ENCODE data around the gene GAS6.

DNA sequence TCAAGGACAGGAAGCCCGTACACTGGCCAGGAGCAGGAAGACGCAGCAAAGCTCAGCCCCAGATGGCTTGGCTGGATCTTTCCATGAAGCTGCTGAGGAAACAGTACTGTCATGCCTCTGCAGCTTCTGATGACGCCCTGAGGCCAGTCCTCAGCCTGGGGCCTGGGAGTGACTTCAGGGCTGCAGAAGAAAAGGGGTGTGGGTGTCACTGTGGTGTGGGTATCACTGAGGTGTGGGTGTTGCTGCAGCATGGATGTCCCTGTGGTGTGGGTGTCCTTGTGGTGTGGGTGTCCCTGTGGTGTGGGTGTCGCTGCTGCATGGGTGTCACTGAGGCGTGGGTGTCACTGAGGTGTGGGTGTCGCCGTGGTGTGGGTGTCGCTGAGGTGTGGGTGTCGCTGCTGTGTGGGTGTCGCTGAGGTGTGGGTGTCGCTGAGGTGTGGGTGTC, 12.0 kb upstream of the GAS6 start:
- no peak for TF ChIP-seq EP300 (IDR thresholded peaks at IDR 0.05)
- TF ChIP-seq POLR2A (IDR thresholded peaks at IDR 0.05) = no peak
